AG09309 (cell line): ENCODE results near the gene NRXN3.

ENCODE experiments used
- DNase-seq: peaks from one replicate; pipeline ENCODE4 v3.0.0-alpha.2; 2010; ENCODE audit warnings: low read depth
- H3K4me3 ChIP-seq: 2 replicates; pipeline ENCODE4 v1.5.1; 2011; ENCODE audit warnings: mild to moderate bottlenecking, low read depth, low read length, moderate library complexity; ENCODE audit not compliant: control insufficient read depth
- CTCF ChIP-seq: IDR thresholded peaks from 2 replicates; pipeline ENCODE4 v1.5.1; 2011; ENCODE audit warnings: mild to moderate bottlenecking, low read depth, low read length, inconsistent platforms; ENCODE audit not compliant: insufficient read depth, control insufficient read depth; ENCODE audit errors: missing control alignments

The NRXN3 gene

DNA sequence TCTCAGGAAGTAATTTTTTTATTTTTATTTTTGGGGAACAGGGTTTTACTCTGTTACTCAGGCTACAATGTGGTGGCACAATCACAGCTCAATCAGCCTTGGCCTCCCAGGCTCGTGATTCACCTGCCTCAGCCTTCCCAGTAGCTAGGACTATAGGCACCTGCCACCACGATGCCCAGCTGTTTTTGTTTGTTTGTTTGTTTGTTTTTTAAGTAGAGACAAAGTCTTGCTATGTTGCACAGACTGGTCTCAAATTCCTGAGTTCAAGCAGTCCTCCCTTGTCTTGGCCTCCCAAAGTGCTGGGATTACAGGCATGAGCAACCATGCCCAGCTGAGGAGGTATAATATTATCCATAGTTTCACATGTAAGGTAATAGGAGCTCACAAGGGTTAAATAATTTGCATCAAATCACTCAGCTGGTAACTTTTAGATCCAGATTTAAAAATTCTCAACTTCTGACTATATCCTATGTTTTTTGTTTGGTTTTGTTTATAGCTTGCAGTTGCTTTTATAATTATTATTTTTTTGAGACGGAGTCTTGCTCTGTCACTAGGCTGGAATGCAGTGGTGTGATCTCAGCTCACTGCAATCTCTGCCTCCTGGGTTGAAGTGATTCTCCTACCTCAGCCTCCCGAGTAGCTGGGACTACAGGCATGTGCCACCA is 1411.9 kb downstream of the NRXN3 start:
- TF ChIP-seq CTCF = no peak
- no peak for DNase-seq
- H3K4me3 ChIP-seq = no peak overlapping the region

GRCh38 chr14:79583738-79584408 is 1413.7 kb downstream of the NRXN3 start:
- no peak for TF ChIP-seq CTCF
- peak; percentile 48 for DNase-seq
- no peak overlapping the region for H3K4me3 ChIP-seq

DNA sequence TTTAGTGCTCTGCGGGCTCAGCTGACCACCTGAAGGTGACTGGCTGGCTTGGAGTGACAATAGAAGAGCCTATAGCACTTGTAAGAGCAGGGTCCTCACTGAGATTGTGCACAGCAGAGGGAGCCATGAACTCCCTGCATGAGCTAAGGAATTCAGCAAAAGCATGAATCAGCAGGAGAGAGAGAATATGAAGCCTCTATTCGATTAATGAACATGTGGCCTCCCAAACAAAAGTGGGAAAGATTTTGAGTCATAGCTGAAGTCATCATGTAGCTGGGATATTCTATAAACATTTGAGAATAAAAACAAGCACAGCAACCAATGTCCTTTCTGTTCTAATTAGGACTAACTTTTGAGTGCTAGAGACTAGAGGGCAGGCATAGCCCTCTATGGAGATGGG is 1414.5 kb downstream of the NRXN3 start:
- no peak overlapping the region for H3K4me3 ChIP-seq
- DNase-seq = peak; percentile 71
- peak; percentile 66 for TF ChIP-seq CTCF

GRCh38 chr14:79585845-79586244 is 1415.7 kb downstream of the NRXN3 start:
- no peak for DNase-seq
- H3K4me3 ChIP-seq = no peak overlapping the region
- no peak for TF ChIP-seq CTCF

DNA sequence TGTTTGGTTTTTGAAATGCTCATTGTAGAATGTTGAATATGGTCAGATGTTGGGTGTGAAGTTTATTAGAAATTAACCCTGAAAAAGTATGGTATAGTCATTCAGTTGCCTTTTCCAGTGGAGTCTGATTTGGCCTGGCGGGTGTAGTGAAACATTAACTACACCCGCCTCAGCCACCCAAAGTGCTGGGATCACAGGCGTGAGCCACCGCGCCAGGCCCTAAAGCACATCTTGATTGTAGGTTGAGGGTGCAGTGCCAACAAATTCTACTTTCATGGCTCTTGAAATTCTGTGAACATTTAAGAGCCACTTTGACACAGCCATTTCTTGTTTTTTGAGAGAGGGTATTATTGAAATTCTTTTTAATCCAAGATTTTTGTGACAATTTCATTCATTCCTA is 1416.2 kb downstream of the NRXN3 start:
- DNase-seq = no peak
- TF ChIP-seq CTCF = no peak

GRCh38 chr14:79586989-79587598 is 1416.9 kb downstream of the NRXN3 start:
- TF ChIP-seq CTCF = no peak
- no peak overlapping the region for H3K4me3 ChIP-seq
- no peak for DNase-seq

More for the DNA sequence above, 1416.2 kb downstream of the NRXN3 start:
- H3K4me3 ChIP-seq = no peak overlapping the region
